ENCODE measurements around the gene SLIT3.

Gene SLIT3

GRCh38 chr5:169081000-169081724 lies 219.8 kb downstream of the SLIT3 start:
- H3K4me3 ChIP-seq (ENCODE audit: low read length) = no peak overlapping the region
- no peak for DNase-seq (ENCODE audit: low read depth)
- no peak for TF ChIP-seq CTCF (conservative IDR thresholded peaks at IDR 0.05; ENCODE audit: low read depth, low read length)

DNA sequence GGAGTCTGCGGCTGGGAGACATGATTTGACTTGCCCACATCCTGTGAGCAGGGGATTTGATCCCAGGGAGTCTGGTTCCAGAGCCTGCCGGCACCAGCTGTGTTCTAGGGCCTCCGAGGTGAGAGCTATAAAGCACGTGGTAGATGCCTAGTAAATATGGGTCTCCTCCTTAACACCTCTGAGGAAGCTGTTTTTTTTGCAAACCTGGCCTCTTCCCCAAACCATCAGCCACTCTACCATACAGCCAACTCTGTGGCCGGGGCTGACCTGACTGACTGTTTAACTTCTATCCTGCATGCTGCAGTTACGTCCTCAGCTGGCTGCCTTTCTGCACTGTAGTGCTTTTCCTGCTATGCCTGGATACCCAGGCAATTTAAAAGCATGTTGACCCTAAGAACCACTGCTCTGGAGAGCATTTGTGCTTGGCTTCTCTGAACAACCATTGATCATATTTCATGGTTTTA lies 220.5 kb downstream of the SLIT3 start:
- H3K4me3 ChIP-seq (ENCODE audit: low read length) = no peak overlapping the region
- TF ChIP-seq CTCF (conservative IDR thresholded peaks at IDR 0.05; ENCODE audit: low read depth, low read length) = no peak
- DNase-seq (ENCODE audit: low read depth) = no peak

DNA sequence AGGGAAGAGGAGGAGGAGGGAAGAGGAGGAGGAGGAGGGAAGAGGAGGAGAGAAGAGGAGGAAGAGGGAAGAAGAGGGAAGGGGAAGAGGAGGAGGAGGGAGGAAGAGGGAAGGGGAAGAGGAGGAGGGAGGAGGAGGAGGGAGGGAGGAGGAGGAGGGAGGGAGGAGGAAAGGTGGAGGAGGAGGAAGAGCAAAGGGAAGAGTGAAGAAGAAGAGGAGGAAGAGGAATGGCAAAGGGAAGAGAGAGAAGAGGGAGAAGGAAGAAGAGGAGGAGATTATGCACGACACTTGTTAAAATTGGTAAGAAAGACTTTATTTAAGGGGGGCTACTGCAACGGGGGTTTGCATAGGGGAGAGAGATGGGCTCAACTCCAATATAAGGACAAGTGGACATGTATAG lies 221.2 kb downstream of the SLIT3 start:
- no peak for DNase-seq (ENCODE audit: low read depth)
- no peak overlapping the region for H3K4me3 ChIP-seq (ENCODE audit: low read length)
- no peak for TF ChIP-seq CTCF (conservative IDR thresholded peaks at IDR 0.05; ENCODE audit: low read depth, low read length)

GRCh38 chr5:169074839-169075238 lies 226.1 kb downstream of the SLIT3 start:
- H3K4me3 ChIP-seq (ENCODE audit: low read length) = no peak overlapping the region
- no peak for TF ChIP-seq CTCF (conservative IDR thresholded peaks at IDR 0.05; ENCODE audit: low read depth, low read length)
- no peak for DNase-seq (ENCODE audit: low read depth)

DNA sequence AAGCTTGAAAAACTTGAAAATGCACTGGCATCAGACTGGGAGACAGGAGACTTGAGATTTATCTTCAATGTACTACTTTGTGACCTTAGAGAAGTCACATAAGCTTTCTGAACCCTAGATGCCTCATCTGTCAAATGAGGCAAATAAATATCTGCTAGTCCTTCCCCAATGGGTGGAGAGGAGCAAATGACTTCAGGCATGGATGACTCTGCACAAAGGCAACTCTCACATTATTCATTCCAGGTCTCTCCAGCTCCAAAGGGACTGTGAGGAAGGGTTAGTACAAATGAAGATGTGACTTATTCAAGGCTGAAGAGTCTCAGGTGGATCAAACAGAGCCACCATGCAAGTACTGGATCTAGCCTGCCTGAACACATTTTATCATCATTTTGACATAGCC lies 228.7 kb downstream of the SLIT3 start:
- no peak for TF ChIP-seq CTCF (conservative IDR thresholded peaks at IDR 0.05; ENCODE audit: low read depth, low read length)
- no peak for DNase-seq (ENCODE audit: low read depth)
- no peak overlapping the region for H3K4me3 ChIP-seq (ENCODE audit: low read length)

DNA sequence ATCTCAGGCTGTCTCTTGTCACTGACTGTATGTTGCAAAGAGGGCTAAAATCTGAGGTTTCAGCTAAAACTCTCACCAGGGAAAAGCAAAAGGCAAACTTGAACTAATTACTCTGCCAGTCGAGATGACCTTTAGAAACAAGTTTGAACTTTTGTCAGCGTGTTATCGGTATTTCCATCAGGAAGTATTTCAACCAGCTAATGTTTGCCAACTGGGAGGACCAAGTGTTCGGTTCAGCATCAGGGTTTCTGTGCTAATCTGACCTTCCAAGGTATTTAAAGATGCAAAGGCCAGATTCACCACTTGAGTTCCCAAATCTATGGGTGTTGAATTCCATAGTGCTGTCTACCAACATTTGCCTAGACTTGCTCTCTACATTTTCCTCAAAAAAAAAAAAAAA lies 230.5 kb downstream of the SLIT3 start:
- no peak for DNase-seq (ENCODE audit: low read depth)
- TF ChIP-seq CTCF (conservative IDR thresholded peaks at IDR 0.05; ENCODE audit: low read depth, low read length) = no peak
- H3K4me3 ChIP-seq (ENCODE audit: low read length) = no peak overlapping the region

GRCh38 chr5:169067751-169068173 lies 233.2 kb downstream of the SLIT3 start:
- DNase-seq (ENCODE audit: low read depth) = no peak
- H3K4me3 ChIP-seq (ENCODE audit: low read length) = no peak overlapping the region
- TF ChIP-seq CTCF (conservative IDR thresholded peaks at IDR 0.05; ENCODE audit: low read depth, low read length) = no peak

All from retinal pigment epithelial cell (primary cell).